NCI-H345 (cell line): ENCODE measurements around the gene NCAPD3.

Experiments
- DNase-seq: peaks from one replicate; lab custom pipeline; 2025; lab: John Stamatoyannopoulos, UW

NCAPD3 gene

GRCh38 chr11:134253188-134253993 lies 29.6 kb upstream of the NCAPD3 start, which contains the start of the genes ACAD8 and THYN1:
TSS of gene ACAD8 (plus strand) at chr11:134253568. CDS start at chr11:134253601, 33 bp downstream.
TSS of gene THYN1 (minus strand) at chr11:134253352. CDS start at chr11:134252882, 470 bp downstream.
- peak; percentile 99 for DNase-seq

DNA sequence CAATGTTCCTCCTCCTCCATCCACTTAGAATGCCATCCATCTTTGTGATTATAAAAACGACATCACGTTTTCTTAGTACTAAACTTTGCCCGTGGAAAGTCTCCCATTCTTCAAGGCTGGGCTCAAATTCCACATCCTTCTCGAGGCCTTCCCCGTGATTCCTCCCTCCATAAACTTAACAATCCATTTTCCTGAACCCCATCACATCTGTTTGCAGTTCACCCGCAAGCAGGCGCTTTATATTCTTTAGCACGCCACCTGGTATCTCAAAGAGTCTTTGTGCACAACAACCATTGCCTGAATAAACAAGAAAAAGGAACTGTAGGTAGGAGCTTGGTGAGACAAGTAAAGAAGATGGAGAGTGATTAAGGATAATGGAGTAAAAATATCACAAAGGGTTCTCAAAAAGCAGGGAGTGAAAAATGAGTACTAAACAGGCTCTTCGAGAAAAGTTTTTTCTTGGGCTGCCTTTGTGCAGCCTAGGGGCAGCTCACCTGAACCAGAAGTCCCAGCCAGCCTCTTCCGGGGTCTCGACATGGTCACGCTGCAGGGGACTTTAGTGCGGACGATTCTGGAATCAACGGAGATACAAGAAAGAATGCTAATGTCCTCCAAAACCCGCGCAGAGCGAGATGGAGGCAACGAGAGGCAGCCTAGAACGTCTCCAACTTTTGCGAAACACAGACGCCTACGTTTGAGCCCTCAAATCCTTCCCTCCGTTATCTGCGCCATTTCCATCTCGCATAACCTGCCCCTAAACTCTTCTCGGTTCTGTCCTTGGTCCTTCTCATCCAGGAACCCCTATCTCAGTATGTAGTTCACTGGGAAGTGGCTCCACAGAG lies 28.8 kb upstream of the NCAPD3 start:
- peak; percentile 48 for DNase-seq

GRCh38 chr11:134250675-134251074 lies 26.9 kb upstream of the NCAPD3 start:
- DNase-seq: no peak

DNA sequence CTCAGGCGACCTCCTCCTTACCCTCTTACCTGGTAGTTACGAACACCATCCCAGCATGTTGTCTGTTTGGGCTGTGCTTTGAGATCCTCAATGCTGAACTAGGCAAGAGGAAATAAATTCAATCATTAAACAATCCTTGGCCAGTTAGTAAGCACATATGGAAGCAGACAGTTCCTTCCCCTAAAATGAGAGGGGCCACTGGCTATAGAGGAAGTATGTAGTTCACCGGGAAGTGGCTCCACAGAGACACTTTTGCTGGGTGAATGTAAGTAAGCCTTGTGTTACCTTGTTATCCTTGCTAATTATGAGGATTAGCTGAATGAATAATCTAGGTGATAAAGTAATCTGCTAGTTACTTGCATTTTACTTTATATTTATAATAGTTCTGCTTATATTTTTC lies 26.5 kb upstream of the NCAPD3 start:
- DNase-seq: no peak

DNA sequence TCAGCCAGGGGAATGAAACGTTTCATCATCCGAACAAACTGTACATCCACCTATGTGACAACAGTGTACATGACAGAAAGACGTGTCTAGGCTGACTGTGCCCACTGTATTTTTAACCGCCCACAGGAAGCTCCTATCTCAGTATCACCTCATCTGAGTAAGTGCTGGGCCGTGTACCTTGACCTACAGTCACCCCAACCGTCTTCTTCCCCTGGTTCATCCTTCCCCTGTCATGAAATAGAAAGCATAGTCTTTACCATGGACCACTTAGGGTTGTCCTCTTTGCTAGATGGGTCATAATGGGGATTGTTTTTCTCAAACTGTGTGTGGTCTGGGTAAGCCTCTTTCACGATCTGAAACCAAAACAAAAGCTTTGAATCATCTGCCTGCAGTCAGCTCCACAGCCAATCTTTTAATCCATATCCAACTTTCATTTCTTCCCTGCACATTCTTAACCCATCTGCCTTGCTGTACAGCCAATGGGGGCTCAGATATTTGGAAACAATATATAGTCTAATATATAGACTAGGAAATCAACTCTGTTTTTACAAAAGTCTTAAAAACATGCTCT lies 25.2 kb upstream of the NCAPD3 start:
- no peak for DNase-seq

- no peak for DNase-seq
Measured at GRCh38 chr11:134246678-134247077, 22.9 kb upstream of the NCAPD3 start.

GRCh38 chr11:134246100-134246499 lies 22.3 kb upstream of the NCAPD3 start:
- no peak for DNase-seq

GRCh38 chr11:134245434-134245833 lies 21.7 kb upstream of the NCAPD3 start:
- no peak for DNase-seq

- no peak for DNase-seq
Measured at GRCh38 chr11:134244593-134244992, 20.8 kb upstream of the NCAPD3 start.

GRCh38 chr11:134243913-134244312 lies 20.1 kb upstream of the NCAPD3 start:
- no peak for DNase-seq

DNA sequence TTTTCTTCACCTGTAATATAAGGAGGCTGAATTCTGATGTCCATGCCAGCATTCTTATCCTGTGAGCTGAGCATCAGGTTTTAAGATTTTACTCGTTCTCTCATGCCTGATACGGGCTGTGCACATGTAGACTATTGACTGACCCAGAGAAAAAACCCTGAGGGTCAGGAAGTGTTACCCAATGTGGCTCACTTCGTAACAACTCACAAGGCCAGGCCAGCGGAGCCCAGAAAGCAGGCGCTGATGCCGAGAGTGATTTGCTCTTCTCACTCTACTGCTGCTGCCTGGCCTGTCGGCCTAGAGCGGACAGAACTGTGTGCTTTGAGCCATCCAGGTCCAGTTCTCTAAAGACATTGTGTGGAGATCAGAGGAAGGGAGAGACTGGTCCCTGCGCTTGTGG lies 18.6 kb upstream of the NCAPD3 start:
- no peak for DNase-seq

GRCh38 chr11:134240592-134240991 lies 16.8 kb upstream of the NCAPD3 start:
- DNase-seq: no peak

DNA sequence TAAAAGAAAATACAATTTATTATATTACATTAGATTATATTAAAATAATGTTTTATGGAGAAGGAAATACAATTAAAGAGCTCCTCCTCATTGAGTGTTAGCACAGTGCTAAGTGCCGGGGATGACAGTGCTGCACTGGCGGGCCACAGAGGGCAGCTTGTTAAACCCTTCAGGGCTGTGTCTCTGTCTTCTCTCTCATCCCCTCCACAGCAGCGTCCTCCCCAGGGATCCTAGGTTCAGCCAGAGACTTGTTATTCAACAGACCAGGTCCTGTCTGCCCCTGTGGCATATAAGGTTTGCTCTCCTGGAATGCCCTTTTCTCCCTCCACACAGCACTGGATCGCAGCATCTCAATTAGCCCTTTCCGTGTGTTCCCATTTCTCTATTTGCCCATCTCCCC lies 15.2 kb upstream of the NCAPD3 start:
- no peak for DNase-seq

DNA sequence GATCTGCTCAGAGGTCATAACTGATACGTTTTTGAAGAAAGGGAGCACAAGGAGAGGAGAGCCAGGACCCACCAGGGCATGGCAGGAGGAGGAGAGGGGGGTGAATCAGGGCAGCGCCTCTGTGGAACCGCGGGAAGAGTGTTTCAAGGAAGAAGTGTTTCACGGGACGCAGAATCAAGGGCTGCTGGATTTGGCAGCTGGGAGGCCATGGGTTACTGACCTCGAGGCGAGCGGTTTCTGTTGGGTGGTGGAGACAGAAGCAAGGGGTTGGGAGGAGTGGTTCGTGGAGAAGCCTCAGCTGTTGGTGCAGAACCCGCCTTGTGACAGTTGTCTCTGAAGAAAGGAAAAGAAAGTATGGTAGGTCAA lies 13.8 kb upstream of the NCAPD3 start:
- DNase-seq: no peak

GRCh38 chr11:134236834-134237556 lies 13.2 kb upstream of the NCAPD3 start:
- DNase-seq: no peak

DNA sequence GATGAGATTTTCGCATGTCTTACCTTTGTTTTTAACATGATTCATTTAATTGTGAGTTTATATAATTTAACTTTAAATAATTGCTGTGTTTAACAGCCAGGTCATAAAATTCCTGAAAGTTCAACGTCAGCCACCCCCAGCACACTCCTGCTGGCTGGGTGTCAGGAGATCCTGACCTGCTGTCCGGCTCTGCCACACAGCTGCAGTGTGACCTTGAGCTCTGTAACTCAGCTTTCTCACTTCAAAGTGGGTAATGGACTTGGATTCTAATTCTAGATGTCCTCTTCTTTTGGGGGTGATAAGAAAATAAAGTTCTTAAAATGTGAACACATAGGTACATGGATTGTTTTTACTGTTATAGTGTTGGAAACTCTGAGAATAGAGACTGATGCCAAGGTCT lies 11.6 kb upstream of the NCAPD3 start:
- DNase-seq: no peak

GRCh38 chr11:134233729-134234179 lies 10.0 kb upstream of the NCAPD3 start:
- no peak for DNase-seq

DNA sequence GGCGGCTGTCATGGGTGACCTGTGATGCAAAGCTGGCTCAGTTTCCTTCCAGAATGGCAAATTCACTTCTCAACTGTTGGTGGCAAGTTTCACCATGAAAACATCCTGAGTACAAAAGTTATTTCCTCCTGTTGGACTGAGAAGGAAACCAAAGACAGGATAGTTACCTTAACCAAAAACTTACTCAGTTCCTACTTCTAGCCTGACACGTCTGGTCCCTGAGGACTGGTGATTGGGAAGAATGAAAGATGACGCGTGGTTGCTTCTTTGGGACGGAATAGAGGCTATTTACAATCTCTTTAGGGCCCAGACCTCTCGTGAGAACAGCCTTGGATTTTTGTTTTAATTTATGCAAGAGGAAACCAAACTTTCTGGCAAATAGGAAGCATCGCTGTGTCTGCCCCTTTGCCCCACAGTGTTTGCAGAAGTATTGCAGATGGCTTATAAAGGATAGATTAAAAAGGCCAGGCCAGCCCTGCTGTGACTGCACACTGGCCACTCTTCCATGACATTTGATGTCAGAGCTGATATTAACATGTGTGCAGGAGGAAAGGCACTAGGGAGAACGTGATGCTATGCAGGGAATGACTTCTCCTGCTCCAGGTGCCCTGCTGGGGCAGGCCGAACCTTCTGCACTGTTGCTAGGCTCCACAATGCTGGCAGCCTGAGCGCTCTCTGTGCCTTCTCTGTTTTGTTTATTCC lies 8.3 kb upstream of the NCAPD3 start:
- DNase-seq: no peak

- DNase-seq: no peak
Measured at GRCh38 chr11:134230339-134230738, 6.6 kb upstream of the NCAPD3 start.

DNA sequence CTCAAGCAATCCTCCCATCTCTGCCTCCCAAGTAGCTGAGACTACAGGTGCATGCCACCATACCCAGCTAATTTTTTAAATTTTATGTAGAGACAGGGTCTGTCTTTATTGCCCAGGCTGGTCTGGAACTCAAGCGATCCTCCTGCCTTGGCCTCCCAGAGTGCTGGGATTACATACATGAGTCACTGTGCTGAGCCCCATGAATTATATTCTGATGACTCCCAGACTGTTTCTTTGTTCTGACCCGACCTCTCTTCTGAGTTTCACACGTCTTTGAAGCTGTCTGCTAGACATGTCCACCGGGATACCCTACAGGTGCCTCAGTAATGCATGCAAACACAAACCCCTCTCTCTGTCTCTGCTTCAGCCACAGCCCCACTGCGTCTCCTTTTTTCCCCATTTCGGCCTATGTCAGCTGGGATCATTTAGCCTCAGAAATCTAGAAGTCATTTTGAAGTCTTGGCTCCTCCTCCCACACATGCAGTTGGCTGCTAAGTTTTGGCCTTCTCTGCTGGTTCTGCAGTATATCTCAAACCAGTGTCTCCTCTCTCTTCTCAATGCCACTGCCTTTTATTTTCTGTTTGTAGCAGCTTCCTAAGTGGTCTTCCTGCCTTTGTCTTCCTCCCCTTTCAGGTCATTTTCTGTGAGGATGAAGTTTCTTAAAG lies 5.5 kb upstream of the NCAPD3 start:
- DNase-seq: no peak

DNA sequence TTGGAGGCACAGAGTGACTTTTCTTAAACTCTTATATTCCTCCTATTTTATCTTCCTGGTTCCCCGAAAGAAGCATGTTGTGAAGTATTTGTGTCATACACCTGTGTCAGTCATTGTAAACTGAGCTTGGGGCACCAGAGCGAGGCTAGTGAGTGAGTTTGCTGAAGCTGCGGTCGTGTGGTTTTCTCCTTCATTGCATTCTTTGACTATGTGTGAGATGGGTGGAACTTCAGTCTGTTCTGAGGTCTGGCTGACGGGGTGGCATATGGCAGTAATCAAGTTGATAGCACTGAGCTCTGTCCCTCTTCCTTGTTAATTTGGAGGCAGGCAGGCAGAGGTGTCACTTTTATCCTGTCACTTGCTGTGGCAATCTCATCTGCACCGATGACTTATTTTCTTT lies 4.9 kb upstream of the NCAPD3 start:
- no peak for DNase-seq
